BE2C (cell line): ENCODE measurements around the gene LEKR1.

Experiments used
- DNase-seq: peaks from one replicate; pipeline ENCODE4 v3.0.0-alpha.2; 2020
- H3K27me3 ChIP-seq: fragments of 250-450 bp; sonication (Bioruptor Pico); 2 replicates; pipeline ENCODE4 v1.5.1; 2020; ENCODE audit warnings: mild to moderate bottlenecking
- H3K36me3 ChIP-seq: fragments of 250-450 bp; sonication (Bioruptor Pico); 2 replicates; pipeline ENCODE4 v1.5.1; 2020; ENCODE audit warnings: mild to moderate bottlenecking
- H3K4me1 ChIP-seq: fragments of 250-450 bp; sonication (Bioruptor Pico); 2 replicates; pipeline ENCODE4 v1.5.1; 2020
- H3K4me3 ChIP-seq: 2 replicates; pipeline ENCODE4 v1.5.1; 2011; ENCODE audit warnings: low read depth, low read length
- H3K9me3 ChIP-seq: fragments of 250-450 bp; sonication (Bioruptor Pico); 2 replicates; pipeline ENCODE4 v1.5.1; 2020
- CTCF ChIP-seq: IDR thresholded peaks from 2 replicates; pipeline ENCODE4 v1.5.1; 2012; ENCODE audit warnings: mild to moderate bottlenecking, low read depth, low read length

The LEKR1 gene

GRCh38 chr3:156826896-156827882 is 1.0 kb downstream of the LEKR1 start:
- DNase-seq, result no peak
- Histone ChIP-seq H3K36me3 (no peaks in the 10 kb centered on the region), H3K9me3 (no peaks in the 10 kb centered on the region), H3K4me3 (no peak overlapping the region; the same call in 1 of the 2 replicates), H3K4me1 (no peaks in the 10 kb centered on the region), H3K27me3 (peaks cover 20% of the 10 kb centered on the region)
- no peak for TF ChIP-seq CTCF

GRCh38 chr3:156831006-156831405 is 4.9 kb downstream of the LEKR1 start:
- Histone ChIP-seq H3K9me3 (no peaks in the 10 kb centered on the region), H3K4me1 (no peaks in the 10 kb centered on the region), H3K4me3 (no peak overlapping the region), H3K36me3 (no peaks in the 10 kb centered on the region), H3K27me3 (peaks cover 20% of the 10 kb centered on the region)
- no peak for DNase-seq
- no peak for TF ChIP-seq CTCF

- no peaks in the 10 kb centered on the region for H3K4me1 ChIP-seq
- H3K36me3 ChIP-seq, result no peaks in the 10 kb centered on the region
- no peak overlapping the region for H3K4me3 ChIP-seq
- no peak for TF ChIP-seq CTCF
- H3K27me3 ChIP-seq, result peaks cover under 1% of the 10 kb centered on the region; the same call in 1 of the 2 replicates
- H3K9me3 ChIP-seq, result no peaks in the 10 kb centered on the region
- DNase-seq, result no peak
These were observed 8.3 kb downstream of the LEKR1 start for GRCh38 chr3:156834435-156834834.

- DNase-seq, result no peak
- Histone ChIP-seq H3K4me3 (no peak overlapping the region), H3K9me3 (no peaks in the 10 kb centered on the region), H3K36me3 (no peaks in the 10 kb centered on the region), H3K4me1 (no peaks in the 10 kb centered on the region), H3K27me3 (no peaks in the 10 kb centered on the region)
- no peak for TF ChIP-seq CTCF
These were observed 8.9 kb downstream of the LEKR1 start for GRCh38 chr3:156834962-156835535.

GRCh38 chr3:156836701-156837100 is 10.5 kb downstream of the LEKR1 start:
- no peak for TF ChIP-seq CTCF
- no peak for DNase-seq

GRCh38 chr3:156837115-156837514 is 11.0 kb downstream of the LEKR1 start:
- Histone ChIP-seq H3K4me1 (no peaks in the 10 kb centered on the region), H3K27me3 (no peaks in the 10 kb centered on the region), H3K9me3 (no peaks in the 10 kb centered on the region), H3K36me3 (no peaks in the 10 kb centered on the region), H3K4me3 (no peak overlapping the region)
- TF ChIP-seq CTCF, result no peak
- no peak for DNase-seq

More at GRCh38 chr3:156836701-156837100, 10.5 kb downstream of the LEKR1 start:
- Histone ChIP-seq H3K27me3 (no peaks in the 10 kb centered on the region), H3K4me1 (no peaks in the 10 kb centered on the region), H3K9me3 (no peaks in the 10 kb centered on the region), H3K4me3 (no peak overlapping the region), H3K36me3 (no peaks in the 10 kb centered on the region)
